ENCODE data around the gene PTPN1.

The PTPN1 gene

GRCh38 chr20:50464725-50465650 is 45.2 kb upstream of the PTPN1 start:
- Histone ChIP-seq H3K36me3 (ENCODE audit: control insufficient read depth, insufficient read depth, low read length) (no peaks in the 10 kb centered on the region), H3K27me3 (replicated peaks; ENCODE audit: control insufficient read depth, insufficient read depth, low read length) (no peaks in the 10 kb centered on the region), H3K4me3 (replicated peaks; ENCODE audit: low read depth, low read length) (no peak overlapping the region)
- DNase-seq (ENCODE audit: extremely low read depth, insufficient read length) = no peak
- TF ChIP-seq CTCF (IDR thresholded peaks at IDR 0.05; ENCODE audit: insufficient read depth, low read length, poor library complexity, severe bottlenecking) = no peak

DNA sequence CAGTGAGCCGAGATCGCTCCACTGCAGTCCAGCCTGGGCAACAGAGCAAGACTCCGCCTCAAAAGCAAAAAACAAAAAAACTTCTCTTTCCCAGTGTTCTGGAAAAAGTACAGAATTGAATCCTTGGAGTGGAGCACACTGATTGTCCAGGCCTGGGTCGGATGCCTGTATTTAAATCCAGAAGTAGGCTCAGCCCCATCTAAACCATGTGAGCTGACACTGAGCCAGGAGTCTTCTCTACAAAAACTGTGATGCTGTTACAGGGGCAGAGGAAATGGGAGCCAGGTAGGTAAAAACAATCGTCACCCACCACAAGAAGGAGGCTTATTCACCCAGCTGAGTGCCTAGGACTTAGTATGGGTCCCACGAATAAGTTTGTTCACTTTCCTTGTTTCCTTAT is 43.0 kb upstream of the PTPN1 start:
- no peak for TF ChIP-seq CTCF (IDR thresholded peaks at IDR 0.05; ENCODE audit: insufficient read depth, low read length, poor library complexity, severe bottlenecking)
- Histone ChIP-seq H3K4me3 (replicated peaks; ENCODE audit: low read depth, low read length) (no peak overlapping the region), H3K36me3 (ENCODE audit: control insufficient read depth, insufficient read depth, low read length) (no peaks in the 10 kb centered on the region), H3K27me3 (replicated peaks; ENCODE audit: control insufficient read depth, insufficient read depth, low read length) (no peaks in the 10 kb centered on the region)
- DNase-seq (ENCODE audit: extremely low read depth, insufficient read length) = no peak

GRCh38 chr20:50467718-50468356 is 42.3 kb upstream of the PTPN1 start:
- no peak for DNase-seq (ENCODE audit: extremely low read depth, insufficient read length)

DNA sequence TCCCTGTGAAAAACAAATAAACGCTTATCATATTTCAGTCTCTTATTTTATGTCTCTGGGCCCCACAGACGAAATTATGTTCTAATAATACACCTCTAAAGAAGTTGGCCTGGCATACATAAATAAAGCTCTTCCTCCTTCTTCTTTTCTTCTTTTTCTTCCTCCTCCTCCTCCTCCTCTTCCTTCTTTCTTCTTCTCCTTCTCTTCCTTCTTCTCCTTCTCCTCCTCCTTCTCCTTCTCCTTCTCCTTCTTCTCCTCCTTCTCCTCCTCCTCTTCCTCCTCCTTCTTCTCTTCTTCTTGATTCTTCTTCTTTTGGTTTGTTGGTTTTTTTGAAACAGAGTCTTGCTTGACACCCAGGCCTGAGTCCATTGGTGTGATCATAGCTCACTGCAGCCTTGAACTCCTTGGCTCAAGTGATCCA is 41.8 kb upstream of the PTPN1 start:
- no peak for TF ChIP-seq CTCF (IDR thresholded peaks at IDR 0.05; ENCODE audit: insufficient read depth, low read length, poor library complexity, severe bottlenecking)
- no peak for DNase-seq (ENCODE audit: extremely low read depth, insufficient read length)
- Histone ChIP-seq H3K36me3 (ENCODE audit: control insufficient read depth, insufficient read depth, low read length) (no peaks in the 10 kb centered on the region), H3K27me3 (replicated peaks; ENCODE audit: control insufficient read depth, insufficient read depth, low read length) (no peaks in the 10 kb centered on the region), H3K4me3 (replicated peaks; ENCODE audit: low read depth, low read length) (no peak overlapping the region)

More at GRCh38 chr20:50467718-50468356, 42.3 kb upstream of the PTPN1 start:
- no peaks in the 10 kb centered on the region for H3K36me3 ChIP-seq (ENCODE audit: control insufficient read depth, insufficient read depth, low read length)
- no peak overlapping the region for H3K4me3 ChIP-seq (replicated peaks; ENCODE audit: low read depth, low read length)
- H3K27me3 ChIP-seq (replicated peaks; ENCODE audit: control insufficient read depth, insufficient read depth, low read length) = no peaks in the 10 kb centered on the region
- TF ChIP-seq CTCF (IDR thresholded peaks at IDR 0.05; ENCODE audit: insufficient read depth, low read length, poor library complexity, severe bottlenecking) = no peak

DNA sequence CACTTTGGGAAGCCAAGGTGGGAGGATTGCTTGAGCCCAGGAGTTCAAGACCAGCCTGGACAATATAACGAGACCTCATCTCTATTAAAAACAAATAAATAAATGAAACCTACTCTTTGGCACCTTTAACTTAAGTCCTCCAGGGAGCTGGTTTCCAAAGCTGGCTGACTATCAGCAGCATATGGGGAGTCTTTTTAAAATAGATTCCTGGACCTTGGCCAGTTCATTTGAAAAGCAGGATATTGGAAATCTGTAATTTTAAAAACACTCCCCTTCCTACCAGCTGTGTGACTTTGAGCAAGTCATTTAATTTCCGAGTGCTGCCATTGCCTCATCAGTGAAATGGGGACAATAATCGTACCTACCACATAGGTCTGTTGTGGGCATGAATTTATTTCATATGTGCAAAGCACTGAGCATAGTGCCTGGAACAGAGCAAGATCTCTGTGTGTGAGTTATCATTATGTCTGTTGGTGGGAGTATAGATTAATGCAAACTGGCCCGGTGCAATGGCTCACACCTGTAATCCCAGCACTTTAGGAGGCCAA is 40.9 kb upstream of the PTPN1 start:
- H3K27me3 ChIP-seq (replicated peaks; ENCODE audit: control insufficient read depth, insufficient read depth, low read length) = no peaks in the 10 kb centered on the region
- TF ChIP-seq CTCF (IDR thresholded peaks at IDR 0.05; ENCODE audit: insufficient read depth, low read length, poor library complexity, severe bottlenecking) = no peak
- no peak for DNase-seq (ENCODE audit: extremely low read depth, insufficient read length)

More for the DNA sequence above, 40.9 kb upstream of the PTPN1 start:
- no peaks in the 10 kb centered on the region for H3K36me3 ChIP-seq (ENCODE audit: control insufficient read depth, insufficient read depth, low read length)
- no peak overlapping the region for H3K4me3 ChIP-seq (replicated peaks; ENCODE audit: low read depth, low read length)

Measured in GM06990 (cell line).